Activated CD8-positive, alpha-beta memory T cell treated with anti-CD3 and anti-CD28 coated beads, Interleukin-2, amount 50 U/mL, for 24 hours (primary cell): ENCODE data around the gene LUZP2.
"Not testable (repeated sequence)": the region's sequence is repeated elsewhere in the genome, so short reads cannot be mapped to it uniquely, and the experiment has no call there.

ENCODE experiments used
- DNase-seq: peaks from one replicate; pipeline ENCODE4 v3.0.0-alpha.2; 2020; ENCODE audit errors: extremely low read depth

Gene LUZP2

GRCh38 chr11:24900960-24901549, 404.2 kb downstream of the LUZP2 start:
- no peak for DNase-seq

- no peak for DNase-seq
These were observed 406.7 kb downstream of the LUZP2 start for GRCh38 chr11:24903555-24903954.

GRCh38 chr11:24925091-24925490, 428.2 kb downstream of the LUZP2 start:
- no peak for DNase-seq

GRCh38 chr11:24932110-24933000, 435.5 kb downstream of the LUZP2 start:
- DNase-seq: no peak

- DNase-seq: no peak
These were observed 438.0 kb downstream of the LUZP2 start for GRCh38 chr11:24934733-24935439.

GRCh38 chr11:24944891-24945290, 448.0 kb downstream of the LUZP2 start:
- no peak for DNase-seq

- no peak for DNase-seq
These were observed 452.6 kb downstream of the LUZP2 start for GRCh38 chr11:24949406-24949805.

- DNase-seq: no peak
These were observed 467.0 kb downstream of the LUZP2 start for GRCh38 chr11:24963852-24964251.

GRCh38 chr11:24965748-24966147, 468.9 kb downstream of the LUZP2 start:
- DNase-seq: no peak

GRCh38 chr11:24993903-24994302, 497.1 kb downstream of the LUZP2 start:
- DNase-seq: not testable (repeated sequence)

GRCh38 chr11:24999929-25000328, 503.1 kb downstream of the LUZP2 start:
- not testable (repeated sequence) for DNase-seq

GRCh38 chr11:25037431-25037830, 540.6 kb downstream of the LUZP2 start:
- DNase-seq: no peak

GRCh38 chr11:25038131-25038530, 541.3 kb downstream of the LUZP2 start:
- no peak for DNase-seq

GRCh38 chr11:25039165-25039564, 542.3 kb downstream of the LUZP2 start:
- DNase-seq: no peak

GRCh38 chr11:25048632-25049031, 551.8 kb downstream of the LUZP2 start:
- DNase-seq: no peak

GRCh38 chr11:25052844-25053243, 556.0 kb downstream of the LUZP2 start:
- no peak for DNase-seq

GRCh38 chr11:25057861-25058260, 561.0 kb downstream of the LUZP2 start:
- DNase-seq: no peak

- no peak for DNase-seq
These were observed 568.9 kb downstream of the LUZP2 start for GRCh38 chr11:25065746-25066145.

- no peak for DNase-seq
These were observed 569.9 kb downstream of the LUZP2 start for GRCh38 chr11:25066706-25067105.

GRCh38 chr11:25068451-25068850, 571.6 kb downstream of the LUZP2 start:
- no peak for DNase-seq

- DNase-seq: no peak
These were observed 597.4 kb downstream of the LUZP2 start for GRCh38 chr11:25094085-25094802.

- DNase-seq: no peak
These were observed 622.6 kb downstream of the LUZP2 start for GRCh38 chr11:25119416-25119815.
